ENCODE data around the gene POU1F1. TPM values are rescaled to one million over a fixed set of nuclear protein-coding genes. Genes with fewer than 3 reads are reported as not detected.
"Not testable (repeated sequence)": the region's sequence is repeated elsewhere in the genome, so short reads cannot be mapped to it uniquely, and the experiment has no call there.

The POU1F1 gene
- total RNA-seq, 1 donor from 2014 or later = not detected

GRCh38 chr3:87260270-87260669 is 16.1 kb downstream of the POU1F1 start:
- DNase-seq (ENCODE audit: low read depth, low spot score) = peak; percentile 5

DNA sequence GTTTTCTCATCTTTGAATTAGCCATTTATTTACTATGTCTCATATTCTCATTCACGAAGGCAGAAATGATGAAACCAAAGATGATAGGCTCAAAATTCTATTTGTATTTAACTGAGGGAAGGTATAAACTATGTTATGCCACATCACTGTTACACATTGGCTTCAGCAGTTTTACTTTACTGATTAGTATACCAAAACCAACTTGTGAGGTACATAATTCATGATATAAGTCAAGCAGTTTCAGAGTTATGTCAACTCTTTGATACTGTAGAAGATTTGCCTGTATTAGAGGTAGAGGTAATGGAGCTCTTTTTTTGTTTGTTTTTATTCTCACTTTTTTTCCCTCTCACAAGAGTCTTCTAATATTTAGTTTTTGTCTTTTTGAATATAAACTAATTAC is 26.4 kb downstream of the POU1F1 start:
- no peak for DNase-seq (ENCODE audit: low read depth, low spot score)

DNA sequence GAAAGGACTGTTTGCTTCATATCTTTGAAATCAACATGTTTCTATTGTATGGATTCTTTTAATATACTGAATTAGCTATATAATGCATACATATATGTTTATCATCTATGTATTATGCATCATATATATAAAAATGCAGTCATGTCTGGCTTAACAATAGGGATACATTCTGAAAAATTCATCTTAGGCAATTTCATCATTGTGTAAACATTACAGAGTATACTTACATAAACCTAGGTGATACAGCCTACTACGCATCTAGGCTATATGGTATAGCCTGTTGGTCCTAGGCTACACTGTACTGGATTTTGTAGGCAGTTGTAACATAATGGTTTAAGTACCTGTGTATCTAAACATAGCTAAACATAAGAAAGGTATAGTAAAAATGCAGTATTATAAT is 27.6 kb downstream of the POU1F1 start:
- DNase-seq (ENCODE audit: low read depth, low spot score) = no peak

- DNase-seq (ENCODE audit: low read depth, low spot score) = not testable (repeated sequence)
Observed at GRCh38 chr3:87248231-87248630, 28.2 kb downstream of the POU1F1 start.

DNA sequence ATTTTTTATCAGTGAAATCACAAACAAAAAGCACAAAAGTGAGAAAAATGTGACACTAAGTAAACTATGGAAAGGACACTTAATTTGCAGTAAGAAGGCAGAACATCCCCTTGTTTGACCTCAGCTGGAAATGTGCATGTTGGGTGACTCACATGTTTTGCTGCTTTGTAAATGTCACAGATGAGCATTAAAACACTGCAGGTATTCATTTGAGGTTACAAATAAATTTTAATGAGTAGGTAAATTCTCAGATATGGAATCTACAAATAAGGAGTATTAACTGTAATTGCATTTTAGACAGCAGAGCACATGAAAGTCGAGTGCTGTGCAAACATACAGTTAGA is 29.0 kb downstream of the POU1F1 start:
- DNase-seq (ENCODE audit: low read depth, low spot score) = no peak

DNA sequence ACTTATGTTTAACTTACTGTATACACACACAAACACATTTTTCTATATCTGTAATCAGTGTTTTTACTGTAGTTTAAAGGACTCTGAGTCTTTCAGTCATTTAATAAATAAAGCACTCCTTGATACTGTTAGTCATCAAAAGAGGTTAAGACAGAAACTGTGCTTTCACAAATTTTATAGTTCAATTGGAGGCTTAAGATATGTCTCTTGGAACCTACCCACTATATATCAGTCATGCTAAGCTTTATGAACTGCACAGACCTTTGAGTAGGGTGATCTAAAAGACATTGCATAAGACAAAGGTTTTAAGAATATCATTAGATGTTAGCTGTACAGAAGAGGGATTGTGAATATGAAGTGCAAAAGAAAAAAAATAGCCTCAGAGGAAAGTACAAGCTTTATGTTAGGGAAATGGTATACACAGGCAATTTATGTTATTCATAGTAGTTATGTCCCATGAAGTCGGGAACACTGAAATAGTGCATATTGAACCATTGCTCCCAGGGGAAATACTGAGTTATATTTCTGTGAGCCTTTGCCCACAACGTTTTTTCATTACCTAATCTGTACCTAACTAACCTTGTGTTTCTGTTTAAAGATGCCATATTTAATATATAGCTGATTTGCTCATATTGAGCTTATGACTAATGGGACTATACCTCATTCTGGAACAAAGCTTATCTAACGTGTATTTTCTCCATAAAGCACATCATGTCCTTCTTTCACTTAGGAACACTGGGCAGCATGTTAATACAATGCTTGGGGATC is 29.5 kb downstream of the POU1F1 start:
- DNase-seq (ENCODE audit: low read depth, low spot score) = no peak

- DNase-seq (ENCODE audit: low read depth, low spot score) = no peak
Observed at GRCh38 chr3:87236093-87236492, 40.3 kb downstream of the POU1F1 start.

DNA sequence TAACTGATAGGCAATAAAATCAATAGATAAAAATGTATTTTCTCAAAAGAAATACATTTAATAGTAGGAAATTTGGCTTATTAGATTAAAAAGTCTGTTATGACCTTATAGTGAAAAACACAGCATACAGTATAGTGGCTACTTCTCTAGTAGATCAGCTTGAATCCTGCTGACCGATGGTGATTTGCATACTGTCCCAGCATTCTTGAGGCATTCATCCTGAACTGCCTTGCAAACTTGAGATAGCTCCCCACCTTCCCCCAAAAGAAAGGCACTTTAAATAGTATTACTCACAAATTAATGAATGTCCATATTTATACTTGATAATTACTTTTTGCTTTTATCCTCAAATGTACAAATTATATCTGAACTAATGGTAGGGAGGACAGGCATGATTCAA is 42.6 kb downstream of the POU1F1 start:
- no peak for DNase-seq (ENCODE audit: low read depth, low spot score)

- DNase-seq (ENCODE audit: low read depth, low spot score) = no peak
Observed at GRCh38 chr3:87229113-87229512, 47.3 kb downstream of the POU1F1 start.

DNA sequence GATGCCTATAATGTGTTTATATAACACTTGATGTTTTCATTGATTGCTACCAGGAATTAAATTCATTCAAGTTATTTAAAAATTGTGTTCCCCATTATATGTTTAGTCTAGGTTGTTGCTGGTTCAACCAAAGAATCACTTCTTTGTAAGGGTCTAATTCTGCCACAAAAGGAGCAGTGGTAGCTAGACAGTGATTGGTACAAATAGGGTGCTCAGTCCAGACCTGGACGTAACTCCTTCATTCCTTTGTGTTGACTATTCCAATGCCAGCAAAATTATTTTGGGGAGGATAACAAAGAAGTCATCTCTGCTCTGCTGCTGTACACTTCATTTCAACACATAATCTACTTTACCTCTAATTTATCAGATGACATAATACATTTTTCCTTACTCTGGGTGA is 48.1 kb downstream of the POU1F1 start:
- DNase-seq (ENCODE audit: low read depth, low spot score) = no peak

DNA sequence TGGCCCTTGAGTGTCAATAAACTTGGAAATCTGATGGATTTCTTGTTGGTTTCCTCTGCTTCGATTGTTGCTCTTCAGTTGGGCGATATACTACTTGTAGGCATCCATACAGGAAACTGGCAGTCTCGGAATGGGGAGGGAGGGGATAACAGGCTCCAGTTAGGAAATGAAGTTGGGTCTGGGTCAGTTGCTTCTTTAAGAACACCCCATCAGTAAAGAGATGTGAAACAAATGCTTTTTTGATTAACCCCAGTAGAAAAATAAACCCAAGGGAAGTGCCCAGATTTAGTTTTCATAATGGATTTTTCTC is 48.6 kb downstream of the POU1F1 start:
- DNase-seq (ENCODE audit: low read depth, low spot score) = no peak

DNA sequence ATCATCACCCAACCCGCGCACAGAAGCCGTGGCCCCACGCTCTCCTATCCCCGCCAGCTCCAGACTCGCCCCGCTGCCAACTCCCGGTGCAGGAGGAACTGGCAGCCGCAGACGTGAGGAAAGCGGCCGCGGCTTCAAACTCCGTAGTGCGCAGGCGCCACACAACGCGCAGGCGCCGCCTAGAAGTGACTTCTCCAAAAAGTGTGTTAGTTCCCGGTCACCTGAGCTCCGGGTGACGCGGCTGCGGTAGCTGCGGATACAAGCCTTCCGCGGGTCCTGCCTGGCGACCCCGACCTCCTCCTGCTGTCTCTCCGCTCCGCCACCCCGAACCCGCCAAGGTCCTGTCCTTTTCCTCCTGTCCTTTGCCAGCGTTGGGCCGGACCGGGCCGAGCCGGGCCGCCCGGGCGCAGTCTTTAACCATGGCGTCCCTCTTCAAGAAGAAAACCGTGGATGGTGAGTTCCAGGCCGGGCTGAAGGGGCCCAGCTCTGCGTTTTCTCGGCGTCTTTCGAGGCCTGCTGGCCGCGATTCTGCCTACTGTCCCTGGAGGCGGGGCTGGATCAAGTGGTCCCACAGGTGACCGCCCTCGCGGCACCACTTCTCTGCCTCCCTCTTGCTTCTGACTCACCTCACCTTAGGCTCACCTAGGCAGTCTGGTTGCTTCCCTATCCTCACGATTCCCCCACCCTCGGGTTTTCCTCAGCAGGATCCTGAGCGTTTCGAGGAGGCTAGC is 49.1 kb downstream of the POU1F1 start, which contains the start of gene CHMP2B:
Gene CHMP2B, plus strand, starts transcription at position 206 of the 731 bp plus-strand sequence. Its CDS starts 214 bp downstream, at position 420.
- peak; percentile 63 for DNase-seq (ENCODE audit: low read depth, low spot score)

DNA sequence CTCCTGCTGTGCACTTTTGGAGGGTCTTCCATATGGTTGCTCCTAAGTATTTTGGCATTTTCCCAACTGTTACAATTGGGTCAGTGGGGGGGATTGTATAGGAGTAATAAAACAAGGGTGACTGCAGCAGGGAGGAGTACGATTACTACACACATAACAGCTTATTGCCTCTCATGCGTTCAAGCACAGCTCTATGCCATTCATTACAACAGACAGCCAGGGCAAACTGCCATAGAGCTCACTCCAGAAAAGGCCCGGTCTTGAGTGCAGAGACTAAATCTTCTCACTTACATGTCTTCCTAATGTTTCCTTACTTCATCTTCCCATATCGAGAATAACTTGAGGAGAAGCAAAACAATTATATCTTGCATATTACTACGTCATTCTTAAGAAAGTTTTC is 50.7 kb downstream of the POU1F1 start:
- no peak for DNase-seq (ENCODE audit: low read depth, low spot score)

GRCh38 chr3:87219611-87220010 is 56.8 kb downstream of the POU1F1 start:
- DNase-seq (ENCODE audit: low read depth, low spot score) = no peak

GRCh38 chr3:87218560-87218959 is 57.8 kb downstream of the POU1F1 start:
- DNase-seq (ENCODE audit: low read depth, low spot score) = no peak

Other genes starting within 250 kb of the POU1F1 start
- 16.8 and 18.7 TPM in 2 replicates for gene CHMP2B, start 49.3 kb downstream of the POU1F1 start, total RNA-seq

Measured in pulmonary artery endothelial cell (primary cell).